ENCODE measurements around the gene LGR4.

DNA sequence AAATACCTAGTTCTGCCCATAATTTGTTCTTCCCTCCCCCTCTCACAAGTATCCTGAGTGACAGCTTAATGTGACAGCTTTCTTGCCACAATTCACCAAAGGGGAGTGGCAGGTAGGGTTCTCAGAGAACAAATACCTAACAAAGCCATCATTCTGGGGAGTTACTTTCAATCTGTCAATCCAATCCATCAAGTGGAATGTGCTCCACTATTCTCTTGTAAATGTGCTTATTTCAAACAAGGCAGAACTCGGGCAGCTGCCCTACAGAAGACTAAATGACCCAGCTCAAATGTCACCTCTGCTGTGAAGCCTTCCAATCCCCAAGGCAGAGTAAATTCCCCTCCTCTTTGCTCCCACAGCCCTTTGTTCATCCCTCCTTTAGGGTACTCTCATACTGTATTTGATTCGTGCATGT lies 27.8 kb downstream of the LGR4 start:
- TF ChIP-seq, protein P1, sequence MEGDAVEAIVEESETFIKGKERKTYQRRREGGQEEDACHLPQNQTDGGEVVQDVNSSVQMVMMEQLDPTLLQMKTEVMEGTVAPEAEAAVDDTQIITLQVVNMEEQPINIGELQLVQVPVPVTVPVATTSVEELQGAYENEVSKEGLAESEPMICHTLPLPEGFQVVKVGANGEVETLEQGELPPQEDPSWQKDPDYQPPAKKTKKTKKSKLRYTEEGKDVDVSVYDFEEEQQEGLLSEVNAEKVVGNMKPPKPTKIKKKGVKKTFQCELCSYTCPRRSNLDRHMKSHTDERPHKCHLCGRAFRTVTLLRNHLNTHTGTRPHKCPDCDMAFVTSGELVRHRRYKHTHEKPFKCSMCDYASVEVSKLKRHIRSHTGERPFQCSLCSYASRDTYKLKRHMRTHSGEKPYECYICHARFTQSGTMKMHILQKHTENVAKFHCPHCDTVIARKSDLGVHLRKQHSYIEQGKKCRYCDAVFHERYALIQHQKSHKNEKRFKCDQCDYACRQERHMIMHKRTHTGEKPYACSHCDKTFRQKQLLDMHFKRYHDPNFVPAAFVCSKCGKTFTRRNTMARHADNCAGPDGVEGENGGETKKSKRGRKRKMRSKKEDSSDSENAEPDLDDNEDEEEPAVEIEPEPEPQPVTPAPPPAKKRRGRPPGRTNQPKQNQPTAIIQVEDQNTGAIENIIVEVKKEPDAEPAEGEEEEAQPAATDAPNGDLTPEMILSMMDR (conservative IDR thresholded peaks at IDR 0.05; ENCODE audit: low read depth, low read length), result no peak
- no peak for TF ChIP-seq POLR2A (IDR thresholded peaks at IDR 0.05; ENCODE audit: low read depth, low read length)
- TF ChIP-seq, protein P2, sequence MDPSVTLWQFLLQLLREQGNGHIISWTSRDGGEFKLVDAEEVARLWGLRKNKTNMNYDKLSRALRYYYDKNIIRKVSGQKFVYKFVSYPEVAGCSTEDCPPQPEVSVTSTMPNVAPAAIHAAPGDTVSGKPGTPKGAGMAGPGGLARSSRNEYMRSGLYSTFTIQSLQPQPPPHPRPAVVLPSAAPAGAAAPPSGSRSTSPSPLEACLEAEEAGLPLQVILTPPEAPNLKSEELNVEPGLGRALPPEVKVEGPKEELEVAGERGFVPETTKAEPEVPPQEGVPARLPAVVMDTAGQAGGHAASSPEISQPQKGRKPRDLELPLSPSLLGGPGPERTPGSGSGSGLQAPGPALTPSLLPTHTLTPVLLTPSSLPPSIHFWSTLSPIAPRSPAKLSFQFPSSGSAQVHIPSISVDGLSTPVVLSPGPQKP (IDR thresholded peaks at IDR 0.05; ENCODE audit: borderline replicate concordance, low read depth, low read length), result no peak
- no peak for TF ChIP-seq SMC3 (IDR thresholded peaks at IDR 0.05; ENCODE audit: low read depth, low read length)
- TF ChIP-seq CEBPB (IDR thresholded peaks at IDR 0.05; ENCODE audit: low read depth, low read length), result no peak
- TF ChIP-seq MAFK (IDR thresholded peaks at IDR 0.05; ENCODE audit: low read depth, low read length), result no peak

Data from IMR-90 (cell line).